ENCODE measurements around the gene DNAJC18.

GRCh38 chr5:139399501-139400121 lies 39.7 kb downstream of the DNAJC18 start:
- TF ChIP-seq EZH2phosphoT487 (IDR thresholded peaks at IDR 0.05; ENCODE audit: insufficient read depth, low read depth), result no peak
- no peak for TF ChIP-seq EZH2 (IDR thresholded peaks at IDR 0.05; ENCODE audit: insufficient read depth, poor library complexity, severe bottlenecking)

All from GM23248 (cell line).